Skeletal muscle satellite cell (primary cell): ENCODE measurements around the gene CNTFR. TPM values are rescaled to one million over a fixed set of nuclear protein-coding genes. Genes with fewer than 3 reads are reported as not detected.
"Not testable (repeated sequence)": the region's sequence is repeated elsewhere in the genome, so short reads cannot be mapped to it uniquely, and the experiment has no call there.

ENCODE experiments used
- H3K27me3 ChIP-seq: 2 replicates; pipeline ENCODE4 v1.7.0; 2013; ENCODE audit warnings: low read length; ENCODE audit not compliant: control insufficient read depth, insufficient read depth
- H3K36me3 ChIP-seq: 2 replicates; pipeline ENCODE4 v1.7.0; 2013; ENCODE audit warnings: mild to moderate bottlenecking, control low read depth, low read length; ENCODE audit not compliant: insufficient read depth
- H3K4me1 ChIP-seq: 2 replicates; pipeline ENCODE4 v1.7.0; 2013; ENCODE audit warnings: low read length; ENCODE audit not compliant: control insufficient read depth, insufficient read depth
- H3K4me2 ChIP-seq: 2 replicates; pipeline ENCODE4 v1.7.0; 2013; ENCODE audit warnings: mild to moderate bottlenecking, low read length
- H3K4me3 ChIP-seq: 2 replicates; pipeline ENCODE4 v1.7.0; 2013; ENCODE audit warnings: low read length
- H3K9ac ChIP-seq: 2 replicates; pipeline ENCODE4 v1.7.0; 2013; ENCODE audit warnings: mild to moderate bottlenecking, low read depth, low read length, moderate library complexity
- H3K9me3 ChIP-seq: replicated peaks from 2 replicates; pipeline ENCODE4 v1.7.0; 2013; ENCODE audit warnings: mild to moderate bottlenecking, control low read depth, low read length
- total RNA-seq: library from RNA; depleted of rRNA; stranded (reverse); fragments of >200 nt; gene quantifications from 2 replicates; pipeline ENCODE4 v1.2.3, GENCODE V29; 2012; rRNA removed

Gene CNTFR, protein sequence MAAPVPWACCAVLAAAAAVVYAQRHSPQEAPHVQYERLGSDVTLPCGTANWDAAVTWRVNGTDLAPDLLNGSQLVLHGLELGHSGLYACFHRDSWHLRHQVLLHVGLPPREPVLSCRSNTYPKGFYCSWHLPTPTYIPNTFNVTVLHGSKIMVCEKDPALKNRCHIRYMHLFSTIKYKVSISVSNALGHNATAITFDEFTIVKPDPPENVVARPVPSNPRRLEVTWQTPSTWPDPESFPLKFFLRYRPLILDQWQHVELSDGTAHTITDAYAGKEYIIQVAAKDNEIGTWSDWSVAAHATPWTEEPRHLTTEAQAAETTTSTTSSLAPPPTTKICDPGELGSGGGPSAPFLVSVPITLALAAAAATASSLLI
- not detected in 2 replicates for total RNA-seq

DNA sequence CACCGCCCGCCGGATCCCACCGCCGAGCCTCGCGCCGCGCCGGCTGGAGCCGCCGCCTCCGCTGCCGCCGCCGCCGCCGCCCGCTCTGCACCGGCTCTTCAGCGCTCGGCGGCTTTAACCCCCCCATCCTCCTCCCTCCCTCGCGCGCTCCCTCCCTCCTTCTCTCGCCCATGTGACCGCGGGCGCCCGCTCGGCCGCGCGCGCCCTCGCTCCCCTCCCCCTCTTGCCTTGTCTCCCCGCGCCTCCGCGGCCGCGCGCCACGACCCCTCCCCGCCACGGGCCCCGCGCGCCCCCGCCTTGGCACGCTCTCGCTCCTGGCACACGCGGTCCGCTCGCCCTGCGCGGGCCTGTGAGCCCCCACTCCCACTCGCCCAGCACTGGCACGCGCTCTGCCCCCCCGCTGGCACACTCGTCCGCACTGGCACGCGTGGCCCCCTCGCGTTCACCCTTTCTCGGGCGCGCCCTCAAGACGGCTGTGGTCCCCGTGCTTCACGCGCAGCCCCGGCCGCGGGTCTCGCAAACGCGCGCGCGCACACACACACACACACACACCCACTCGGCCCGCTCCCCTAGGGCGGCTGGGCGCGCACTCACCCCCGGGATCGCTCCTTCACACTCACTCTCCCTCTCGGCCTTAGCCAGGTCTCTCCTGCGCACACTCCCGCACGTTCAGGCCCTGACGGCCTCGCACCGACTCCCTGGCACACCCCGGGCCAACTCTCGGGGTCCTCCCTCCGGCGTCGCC, at the start of gene CNTFR:
TSS of gene CNTFR (minus strand) at position 89 of the 745 bp plus-strand sequence. CDS start 20,743 bp downstream, outside the sequence.
- Histone ChIP-seq H3K27me3 (peaks cover 94% of the 10 kb centered on the region), H3K9ac (no peak within 1 kb of the TSS), H3K4me3 (peak within 1 kb of the TSS; percentile 12), H3K36me3 (no peaks in the 10 kb centered on the region), H3K4me1 (peaks cover 3% of the 10 kb centered on the region), H3K4me2 (peak within 1 kb of the TSS; percentile 63), H3K9me3 (no peaks in the 10 kb centered on the region)

DNA sequence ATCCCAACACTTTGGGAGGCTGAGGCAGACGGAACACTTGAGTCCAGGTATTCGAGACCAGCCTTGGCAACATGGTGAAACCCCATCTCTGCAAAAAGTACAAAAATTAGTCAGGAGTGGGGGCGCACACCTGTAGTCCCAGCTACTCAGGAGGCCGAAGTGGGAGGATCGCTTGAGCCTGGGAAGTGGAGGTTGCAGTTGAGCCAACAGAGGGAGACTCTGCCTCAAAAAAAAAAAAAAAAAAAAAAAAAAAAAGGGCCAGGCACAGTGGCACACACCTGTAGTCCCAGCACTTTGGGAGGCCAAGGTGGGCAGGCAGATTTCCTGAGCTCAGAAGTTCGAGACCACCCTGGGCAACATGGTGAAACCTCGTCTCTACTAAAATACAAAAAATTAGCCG, 49.8 kb upstream of the CNTFR start:
- H3K36me3 ChIP-seq = peaks cover 11% of the 10 kb centered on the region
- H3K9me3 ChIP-seq, H3K4me2 ChIP-seq, H3K9ac ChIP-seq, H3K4me3 ChIP-seq, H3K27me3 ChIP-seq: not testable (repeated sequence)
- peaks cover 23% of the 10 kb centered on the region for H3K4me1 ChIP-seq

DNA sequence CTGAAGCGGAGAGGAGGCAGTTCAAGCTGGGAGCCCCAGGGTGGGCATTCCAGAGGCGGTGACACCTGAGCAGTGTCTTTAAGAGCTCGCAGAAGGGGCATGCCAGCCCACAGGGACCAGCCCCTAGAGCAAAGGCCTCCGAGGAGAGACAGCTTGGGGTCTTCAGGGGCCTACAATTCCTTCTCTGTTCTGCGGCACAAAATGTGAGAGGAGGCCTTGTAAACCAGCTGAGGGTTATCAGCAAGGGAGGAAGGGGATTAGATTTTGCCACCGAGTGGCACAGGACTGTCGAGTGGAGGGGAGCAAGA, 48.6 kb upstream of the CNTFR start:
- Histone ChIP-seq H3K27me3 (no peaks in the 10 kb centered on the region), H3K4me1 (peaks cover 23% of the 10 kb centered on the region), H3K36me3 (peaks cover 11% of the 10 kb centered on the region), H3K4me3 (peak overlapping the region; percentile 90), H3K9me3 (no peaks in the 10 kb centered on the region), H3K4me2 (peak overlapping the region; percentile 98), H3K9ac (peak overlapping the region; percentile 87)

DNA sequence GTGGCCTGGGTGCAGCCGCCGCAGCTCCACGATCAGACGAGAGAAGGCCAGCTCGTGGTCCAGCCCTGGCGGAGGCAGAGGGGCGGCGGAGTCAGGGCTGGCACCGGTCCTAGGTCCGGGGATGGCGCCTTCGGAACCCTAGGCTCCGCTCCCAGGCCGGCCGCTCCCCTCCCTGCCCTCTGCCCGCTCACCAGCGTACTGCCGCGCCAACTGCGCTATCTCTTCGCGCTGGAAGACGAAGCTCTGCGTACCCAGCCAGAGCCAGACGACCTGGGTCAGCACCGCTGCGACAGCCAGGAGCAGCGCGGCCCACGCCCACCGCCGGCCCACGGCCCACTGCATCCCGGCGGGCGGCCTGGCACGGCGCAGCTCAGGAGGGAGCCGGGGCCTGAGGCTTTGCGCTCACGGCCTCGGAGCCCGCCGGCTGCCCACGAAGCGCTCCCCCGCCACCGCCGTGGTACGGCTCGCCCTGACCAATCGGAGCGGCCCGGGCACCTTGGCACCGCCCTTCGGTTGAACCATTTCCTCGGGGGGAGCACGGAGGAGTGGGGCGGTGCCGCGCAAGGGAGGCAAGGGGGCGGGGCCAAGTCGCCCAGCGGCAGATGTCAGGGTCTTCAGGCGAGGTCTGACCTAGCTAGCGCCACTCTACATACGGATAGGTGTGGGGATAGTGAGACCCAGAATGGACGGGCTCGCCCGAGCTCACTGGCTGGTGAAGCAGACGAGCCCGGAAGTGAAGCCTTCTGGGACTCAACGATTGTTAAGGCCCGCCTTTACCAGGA, 48.0 kb upstream of the CNTFR start, which contains the start of gene SIGMAR1:
TSS of gene SIGMAR1 (minus strand) at position 432 of the 782 bp plus-strand sequence. CDS start at position 342, 90 bp downstream.
- peaks cover 11% of the 10 kb centered on the region for H3K36me3 ChIP-seq
- no peaks in the 10 kb centered on the region for H3K9me3 ChIP-seq
- no peaks in the 10 kb centered on the region for H3K27me3 ChIP-seq
- H3K4me1 ChIP-seq = peaks cover 23% of the 10 kb centered on the region
- H3K9ac ChIP-seq = peak within 1 kb of the TSS; percentile 87
- H3K4me3 ChIP-seq = peak within 1 kb of the TSS; percentile 90
- peak within 1 kb of the TSS; percentile 98 for H3K4me2 ChIP-seq

DNA sequence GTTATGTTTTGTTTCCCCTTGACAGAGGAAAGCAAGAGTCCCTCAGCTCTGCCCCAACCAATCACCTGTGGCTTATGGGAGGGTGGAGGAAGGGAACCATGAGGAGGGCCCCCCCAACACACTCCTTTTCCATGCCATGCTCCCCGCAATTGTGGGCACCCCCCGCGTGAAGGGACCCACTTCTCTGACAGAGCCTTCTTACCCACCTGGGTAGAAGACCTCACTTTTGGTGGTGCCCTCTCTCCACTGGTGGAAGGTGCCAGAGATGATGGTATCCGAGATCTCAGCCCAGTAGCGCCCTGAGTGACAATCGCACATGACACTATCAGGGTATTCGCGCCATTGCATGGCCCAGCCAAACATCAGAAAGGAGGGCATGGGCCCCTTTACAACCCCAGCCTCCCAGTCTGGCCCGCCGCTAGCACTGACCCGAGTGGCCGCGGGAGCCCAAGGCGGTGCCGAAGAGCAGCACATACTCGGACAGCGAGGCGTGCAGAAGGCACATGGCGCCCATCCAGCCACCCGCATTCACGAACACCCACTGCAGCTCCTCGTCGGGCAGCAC, 47.3 kb upstream of the CNTFR start:
- H3K9ac ChIP-seq = peak overlapping the region; percentile 87
- H3K4me1 ChIP-seq = peaks cover 23% of the 10 kb centered on the region
- H3K9me3 ChIP-seq = no peaks in the 10 kb centered on the region

DNA sequence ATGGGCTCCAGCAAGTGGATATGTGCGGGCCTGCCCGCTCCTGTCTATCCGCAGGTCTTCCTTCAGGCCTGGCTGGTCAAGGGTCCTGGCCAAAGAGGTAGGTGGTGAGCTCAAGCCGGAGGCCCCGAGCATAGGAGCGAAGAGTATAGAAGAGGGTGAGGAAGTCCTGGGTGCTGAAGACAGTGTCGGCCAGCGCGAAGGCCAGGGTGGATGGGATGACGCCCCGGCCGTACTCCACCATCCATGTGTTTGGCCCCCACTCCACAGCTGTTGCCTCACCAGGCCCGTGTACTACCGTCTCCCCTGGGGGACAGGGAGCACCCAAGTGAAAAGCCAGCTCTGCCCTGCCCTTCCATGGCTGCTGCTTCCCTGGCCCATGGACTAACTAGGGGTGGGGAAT, 46.0 kb upstream of the CNTFR start:
- Histone ChIP-seq H3K9ac (peak overlapping the region; percentile 31), H3K9me3 (no peaks in the 10 kb centered on the region), H3K27me3 (peaks cover 11% of the 10 kb centered on the region), H3K4me2 (peak overlapping the region; percentile 98), H3K4me1 (peaks cover 23% of the 10 kb centered on the region), H3K4me3 (peak overlapping the region; percentile 51), H3K36me3 (peaks cover 11% of the 10 kb centered on the region)

More for the DNA sequence above, 47.3 kb upstream of the CNTFR start:
- H3K4me3 ChIP-seq = peak overlapping the region; percentile 90
- H3K36me3 ChIP-seq = peaks cover 11% of the 10 kb centered on the region
- H3K27me3 ChIP-seq = no peaks in the 10 kb centered on the region
- H3K4me2 ChIP-seq = peak overlapping the region; percentile 98

DNA sequence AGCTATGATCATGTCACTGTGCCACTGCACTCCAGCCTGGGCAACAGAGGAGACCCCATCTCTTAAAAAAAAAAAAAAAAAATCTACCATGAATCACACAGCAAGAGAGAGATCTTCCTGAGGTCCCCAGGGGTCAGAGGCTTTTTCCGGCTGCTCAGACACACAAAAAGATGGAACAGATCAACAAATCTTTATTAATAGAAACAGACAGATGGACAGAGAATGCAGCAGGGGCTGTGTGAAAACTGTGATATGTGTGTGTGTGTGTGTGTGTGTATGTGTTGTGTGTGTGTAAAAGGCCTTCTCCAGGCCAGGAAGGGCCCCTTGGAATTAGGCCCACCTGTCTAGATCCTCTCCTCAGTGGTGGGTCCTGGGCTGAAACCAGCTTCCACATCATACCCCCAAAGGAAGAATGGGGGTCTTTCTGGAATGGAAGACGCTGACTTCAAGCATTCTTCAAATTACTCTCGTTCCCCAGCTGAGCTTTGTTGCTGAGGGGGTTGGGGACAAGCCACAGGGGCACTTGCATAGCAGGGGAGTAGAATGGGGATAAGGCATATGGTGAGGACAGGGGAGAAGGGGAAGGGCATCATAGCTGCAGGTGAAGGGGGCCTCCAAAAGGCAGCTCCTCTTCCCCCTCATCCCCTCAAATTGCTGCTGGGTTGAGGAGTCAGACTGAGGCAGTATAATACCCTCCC, 45.2 kb upstream of the CNTFR start:
- Histone ChIP-seq H3K4me1 (peaks cover 23% of the 10 kb centered on the region), H3K4me2 (peak overlapping the region; percentile 98), H3K4me3 (no peak overlapping the region), H3K9ac (no peak overlapping the region), H3K36me3 (peaks cover 11% of the 10 kb centered on the region), H3K9me3 (no peaks in the 10 kb centered on the region), H3K27me3 (peaks cover 20% of the 10 kb centered on the region)

DNA sequence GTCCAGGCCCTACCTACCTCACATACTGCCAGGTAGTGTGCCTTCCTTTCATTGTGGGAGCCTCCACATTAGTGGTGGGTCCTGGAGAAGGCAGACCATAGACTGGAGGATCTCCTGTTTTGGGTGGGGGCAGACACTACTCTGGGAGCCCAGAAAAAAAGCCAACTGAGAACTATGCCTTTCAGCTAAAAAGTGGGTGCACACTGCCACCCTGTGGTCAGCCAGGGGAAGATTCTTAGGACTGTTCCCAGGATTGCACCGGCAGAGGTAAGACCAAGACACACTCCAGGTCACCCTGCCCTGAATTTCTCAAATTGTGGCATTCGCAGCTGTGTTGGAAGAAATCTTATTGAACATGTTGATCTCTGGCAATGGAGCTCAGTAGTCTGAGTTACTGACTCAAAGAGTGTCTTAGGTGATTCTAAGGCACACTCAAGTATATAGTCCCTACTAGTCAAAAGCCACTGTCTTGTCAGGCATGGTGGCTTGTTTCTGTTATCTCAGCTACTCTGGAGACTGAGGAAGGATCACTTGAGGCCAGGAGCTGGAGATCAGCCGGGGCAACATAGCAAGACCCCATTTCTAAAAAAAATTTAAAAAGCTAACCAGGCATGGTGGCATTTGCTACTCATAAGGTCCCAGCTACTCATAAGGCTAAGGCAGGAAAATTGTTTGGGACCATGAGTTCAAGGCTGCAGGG, 44.5 kb upstream of the CNTFR start:
- H3K27me3 ChIP-seq = peaks cover 27% of the 10 kb centered on the region
- H3K4me1 ChIP-seq = peaks cover 27% of the 10 kb centered on the region
- H3K36me3 ChIP-seq = peaks cover 11% of the 10 kb centered on the region
- H3K9me3 ChIP-seq = no peaks in the 10 kb centered on the region
- no peak overlapping the region for H3K9ac ChIP-seq
- H3K4me3 ChIP-seq = no peak overlapping the region
- H3K4me2 ChIP-seq = no peak overlapping the region

DNA sequence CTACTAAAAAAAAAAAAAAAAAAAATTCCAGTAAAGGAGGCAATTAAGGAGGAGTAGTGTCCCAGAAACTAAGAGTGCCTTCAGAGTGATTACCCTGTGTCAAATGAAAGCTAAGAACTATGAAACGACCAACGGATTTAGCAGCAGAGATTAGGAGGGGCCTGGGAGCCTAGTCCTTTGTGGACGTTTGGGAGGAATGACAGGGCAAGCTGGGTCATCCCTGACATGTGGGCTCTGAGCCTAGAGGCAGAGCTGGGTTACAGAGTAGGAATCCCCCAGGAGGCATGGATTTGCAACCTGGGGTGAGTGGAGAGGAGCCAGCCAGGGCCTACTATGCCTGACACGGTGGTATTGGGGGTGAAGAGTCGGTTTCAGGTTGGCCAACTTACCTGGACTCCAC, 43.6 kb upstream of the CNTFR start:
- no peak overlapping the region for H3K9ac ChIP-seq

DNA sequence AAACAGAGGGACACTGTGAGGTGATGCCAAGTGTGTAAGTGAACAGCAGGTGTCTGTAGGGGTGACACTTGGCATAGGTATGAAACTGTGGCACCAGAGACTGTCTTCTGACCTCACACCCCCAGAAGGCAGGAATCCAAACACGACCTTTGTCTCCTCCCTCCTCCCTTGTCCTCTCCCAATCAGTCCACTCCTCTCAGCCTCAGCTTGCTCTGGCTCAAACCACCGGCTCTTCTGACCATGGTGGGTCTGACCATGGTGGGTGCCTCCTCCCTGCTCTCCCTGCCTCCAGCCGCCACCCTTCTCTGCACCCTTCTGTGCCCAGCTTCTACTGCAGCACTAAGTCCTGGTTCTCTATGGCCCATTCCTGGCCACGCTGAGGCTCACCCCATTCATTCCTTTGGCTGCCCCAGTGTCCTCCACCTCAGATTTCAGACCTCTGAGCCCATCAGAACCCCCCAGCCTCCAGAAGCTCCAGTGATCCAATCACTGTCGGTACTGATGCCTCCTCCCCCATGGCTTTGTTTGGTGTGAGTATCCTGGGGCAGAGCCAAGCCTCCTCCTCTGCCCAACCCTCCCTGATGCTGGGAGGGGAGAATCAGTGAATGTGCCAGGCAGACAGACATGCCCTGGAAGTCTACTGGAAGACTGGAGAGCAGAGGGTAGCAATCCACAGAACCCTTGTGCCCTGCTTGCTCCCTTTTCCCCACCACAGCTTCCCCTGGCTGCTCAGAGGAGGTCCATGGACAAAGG, 41.1 kb upstream of the CNTFR start:
- Histone ChIP-seq H3K9me3 (no peaks in the 10 kb centered on the region), H3K9ac (no peak overlapping the region), H3K4me3 (no peak overlapping the region), H3K4me1 (peaks cover 12% of the 10 kb centered on the region), H3K36me3 (peaks cover 10% of the 10 kb centered on the region), H3K27me3 (peaks cover 60% of the 10 kb centered on the region), H3K4me2 (no peak overlapping the region)

More for the DNA sequence above, 43.6 kb upstream of the CNTFR start:
- no peak overlapping the region for H3K4me2 ChIP-seq
- H3K4me3 ChIP-seq = no peak overlapping the region
- H3K27me3 ChIP-seq = peaks cover 34% of the 10 kb centered on the region
- H3K9me3 ChIP-seq = no peaks in the 10 kb centered on the region
- peaks cover 11% of the 10 kb centered on the region for H3K36me3 ChIP-seq
- peaks cover 29% of the 10 kb centered on the region for H3K4me1 ChIP-seq
